ENCODE data around the gene HIVEP3. TPM values are rescaled to one million over a fixed set of nuclear protein-coding genes. Genes with fewer than 3 reads are reported as not detected.

HIVEP3 gene
- total RNA-seq, 1 experiment from 2014 or later = 6.0 TPM

DNA sequence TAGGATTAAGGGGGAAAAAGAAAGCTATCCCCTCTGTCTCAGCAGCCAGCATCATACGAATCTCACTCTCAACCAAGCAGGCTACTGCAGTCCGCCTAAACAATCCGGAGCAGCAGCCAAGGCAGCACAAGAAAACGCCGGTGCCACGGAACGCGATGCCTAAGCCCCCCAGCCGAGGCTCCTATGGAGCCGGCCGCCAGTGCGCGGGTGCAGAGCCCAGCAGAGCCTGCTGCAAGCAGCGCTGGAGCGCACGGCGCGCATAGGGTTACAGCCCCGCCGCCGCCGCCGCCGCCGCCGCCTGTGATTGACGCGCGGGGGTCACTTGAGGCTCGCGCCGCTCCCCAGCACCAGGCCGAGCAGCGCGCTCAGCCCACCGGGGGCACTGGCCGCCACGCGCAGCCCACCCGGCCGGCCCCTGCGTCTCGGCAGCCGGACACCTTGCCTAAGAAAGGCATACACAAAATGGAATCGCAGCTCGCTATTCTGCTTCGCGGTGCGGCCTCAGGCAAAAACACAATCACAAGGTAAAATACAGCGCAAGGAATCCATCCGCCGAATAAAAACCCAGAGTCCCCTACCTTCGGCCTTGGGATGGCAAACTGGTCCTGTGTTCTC, 780 bp downstream of the HIVEP3 start:
- TF ChIP-seq POLR2AphosphoS5 (IDR thresholded peaks at IDR 0.05; ENCODE audit: low read depth, low read length) (no peak), CTCF (IDR thresholded peaks at IDR 0.05) (no peak), REST (IDR thresholded peaks at IDR 0.05; ENCODE audit: insufficient read depth in 1 of 2, low read depth in 2 of 2, low read length in 1 of 2) (no peak), SIN3A (IDR thresholded peaks at IDR 0.05; ENCODE audit: borderline replicate concordance, insufficient read depth, low read depth, low read length) (no peak), TCF7L2 (IDR thresholded peaks at IDR 0.05; ENCODE audit: low read depth, low read length) (no peak)
- no peaks in the 10 kb centered on the region for H3K36me3 ChIP-seq (ENCODE audit: control insufficient read depth, insufficient read depth, low read length)
- ATAC-seq (peak; percentile 77), DNase-seq (ENCODE audit: low read depth, low spot score) (no peak)
- 0 out of 2 replicates have a peak, but pooled peaks cover 4% of the 10 kb centered on the region for H3K27me3 ChIP-seq (ENCODE audit: control insufficient read depth, insufficient read depth, low read length)
- peak overlapping the region; percentile 55 to 70 for H3K4me3 ChIP-seq (ENCODE audit: low read depth in 2 of 2, low read length in 2 of 2)
- BruUV-seq (replicated peaks) = no TSS peak
- H3K4me1 ChIP-seq (ENCODE audit: control insufficient read depth, insufficient read depth, low read length) = peaks cover 15% of the 10 kb centered on the region
- intact Hi-C loops (cut with micrococcal nuclease; ENCODE audit: unreplicated experiment) = no loop called here
- in situ Hi-C loops (cut with HindIII; ENCODE audit: low pct_unique_long_range_greater_than_20kb, low sequenced_read_pairs) = no loop called here
- ChIA-PET POLR2A (no interaction called here), CTCF (no interaction called here)
- H3K9me3 ChIP-seq (ENCODE audit: control insufficient read depth, insufficient read depth, low read depth, low read length) = no peaks in the 10 kb centered on the region; the same call in 1 of the 2 replicates
- peak overlapping the region; percentile 66 for H3K27ac ChIP-seq (ENCODE audit: low read length)

DNA sequence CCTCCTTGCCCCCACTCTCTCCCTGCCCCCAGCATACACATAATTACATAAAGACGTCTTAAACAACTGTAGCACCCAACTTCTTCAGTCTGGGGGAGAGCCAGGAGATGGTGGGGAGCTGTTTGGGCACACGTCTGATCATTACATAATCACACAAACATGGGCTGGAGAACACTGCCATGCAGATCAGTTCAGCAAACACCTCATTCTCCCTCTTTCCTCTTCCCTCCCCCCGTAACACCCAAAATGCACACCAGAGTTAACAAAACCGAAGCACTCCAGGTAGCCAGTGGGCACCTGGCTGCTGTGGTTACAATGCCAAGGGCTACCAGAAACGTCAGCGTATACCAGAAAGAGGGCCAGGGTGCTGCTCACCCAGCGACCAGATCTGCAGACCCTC, 1.6 kb downstream of the HIVEP3 start:
- intact Hi-C loops (cut with micrococcal nuclease; ENCODE audit: unreplicated experiment) = no loop called here
- no peaks in the 10 kb centered on the region for H3K36me3 ChIP-seq (ENCODE audit: control insufficient read depth, insufficient read depth, low read length)
- peaks cover 15% of the 10 kb centered on the region for H3K4me1 ChIP-seq (ENCODE audit: control insufficient read depth, insufficient read depth, low read length)
- H3K27ac ChIP-seq (ENCODE audit: low read length) = peak overlapping the region; percentile 58
- TF ChIP-seq SIN3A (IDR thresholded peaks at IDR 0.05; ENCODE audit: borderline replicate concordance, insufficient read depth, low read depth, low read length) (no peak), CTCF (IDR thresholded peaks at IDR 0.05) (no peak), REST (IDR thresholded peaks at IDR 0.05; ENCODE audit: insufficient read depth in 1 of 2, low read depth in 2 of 2, low read length in 1 of 2) (no peak), POLR2AphosphoS5 (IDR thresholded peaks at IDR 0.05; ENCODE audit: low read depth, low read length) (no peak), TCF7L2 (IDR thresholded peaks at IDR 0.05; ENCODE audit: low read depth, low read length) (no peak)
- POLR2A ChIA-PET = no interaction called here
- no peaks in the 10 kb centered on the region for H3K9me3 ChIP-seq (ENCODE audit: control insufficient read depth, insufficient read depth, low read depth, low read length)
- in situ Hi-C loops (cut with HindIII; ENCODE audit: low pct_unique_long_range_greater_than_20kb, low sequenced_read_pairs) = no loop called here
- H3K27me3 ChIP-seq (ENCODE audit: control insufficient read depth, insufficient read depth, low read length) = 0 out of 2 replicates have a peak, but pooled peaks cover 4% of the 10 kb centered on the region
- ATAC-seq (no peak), DNase-seq (ENCODE audit: low read depth, low spot score) (no peak)
- BruUV-seq (replicated peaks) = no TSS peak
- CTCF ChIA-PET = no interaction called here
- peak overlapping the region; percentile 55 to 70 for H3K4me3 ChIP-seq (ENCODE audit: low read depth in 2 of 2, low read length in 2 of 2)

Measured in Panc1 (cell line).